OCI-M2 (cell line): ENCODE results near the gene SIAH2.

Source experiments
- DNase-seq: peaks from one replicate; lab custom pipeline; 2025; ENCODE audit not compliant: unreplicated experiment; lab: John Stamatoyannopoulos, UW

Gene SIAH2

DNA sequence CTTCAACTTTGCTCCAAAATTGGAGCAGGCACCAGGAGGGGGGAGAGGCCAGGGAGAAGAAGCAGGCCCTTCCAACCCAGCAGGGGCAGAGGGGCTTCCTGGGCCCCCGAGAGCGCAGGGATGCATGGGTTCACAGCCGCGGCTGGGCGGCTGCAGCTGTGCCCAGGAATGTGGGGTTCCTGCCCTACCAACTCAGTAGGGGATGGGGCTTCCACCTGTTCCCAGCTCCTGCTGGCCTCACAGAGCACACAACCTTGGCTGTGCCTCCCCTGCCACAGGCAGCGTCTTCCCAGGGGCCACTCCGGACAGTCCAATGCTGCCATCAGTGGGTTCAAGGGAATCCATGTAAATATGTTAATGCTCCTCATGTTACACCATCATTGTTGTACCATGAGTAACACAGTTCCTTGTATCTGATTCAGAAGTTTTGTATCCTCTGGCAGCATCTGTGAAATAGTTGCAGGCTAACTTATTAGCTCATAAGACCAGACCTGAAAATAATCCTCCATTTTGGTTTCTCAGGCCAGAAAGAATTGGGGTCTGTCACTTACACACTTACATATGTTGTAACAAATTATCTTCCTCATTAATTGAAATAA, 12.1 kb upstream of the SIAH2 start:
- no peak for DNase-seq

DNA sequence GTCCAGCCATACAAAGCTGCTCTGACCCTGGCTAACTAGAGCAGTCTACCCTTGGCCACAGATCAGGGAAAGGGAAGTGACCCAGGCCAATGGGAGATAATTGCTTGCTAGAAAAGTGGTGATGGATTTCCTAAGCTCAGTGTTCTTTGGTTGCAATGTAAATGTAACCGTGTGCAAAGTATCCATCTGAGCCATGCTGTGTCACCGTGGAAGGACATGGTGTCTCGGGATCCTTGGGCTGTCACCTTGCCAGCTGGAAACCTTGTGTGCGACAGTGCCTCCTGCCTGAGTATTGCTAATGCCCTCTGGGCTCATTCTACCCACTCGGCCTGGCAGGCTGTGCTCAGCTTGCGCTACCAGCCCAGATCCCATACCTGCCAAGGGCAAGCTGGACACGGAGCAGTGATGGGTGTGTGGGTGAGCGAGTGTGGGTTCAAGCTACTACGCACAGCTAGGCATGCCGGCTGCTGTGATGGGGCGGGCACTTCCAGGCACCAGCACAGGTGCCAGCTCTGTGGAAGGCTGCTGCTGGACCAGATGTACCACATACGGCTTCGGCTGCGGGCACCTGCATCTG, 10.7 kb upstream of the SIAH2 start:
- no peak for DNase-seq

DNA sequence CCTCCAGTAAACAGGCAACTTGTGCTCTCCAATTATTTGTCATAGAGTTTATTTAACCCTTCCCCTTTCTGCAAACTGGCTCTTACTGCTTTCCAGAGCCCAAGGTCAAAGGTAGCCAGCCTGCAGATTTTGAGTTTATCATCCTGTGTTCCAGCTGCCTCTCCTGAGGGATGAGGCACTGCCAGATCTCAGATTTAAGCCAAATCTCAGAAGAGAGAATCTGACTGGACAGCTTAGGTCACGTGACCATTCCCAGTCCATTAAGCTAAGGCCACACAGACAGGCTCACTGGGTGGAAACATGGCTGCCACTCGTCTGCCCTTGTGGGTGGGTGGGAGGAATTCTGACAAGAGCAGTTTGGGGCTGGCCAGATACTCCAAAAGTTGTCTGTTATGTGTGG, 8.6 kb upstream of the SIAH2 start:
- no peak for DNase-seq

DNA sequence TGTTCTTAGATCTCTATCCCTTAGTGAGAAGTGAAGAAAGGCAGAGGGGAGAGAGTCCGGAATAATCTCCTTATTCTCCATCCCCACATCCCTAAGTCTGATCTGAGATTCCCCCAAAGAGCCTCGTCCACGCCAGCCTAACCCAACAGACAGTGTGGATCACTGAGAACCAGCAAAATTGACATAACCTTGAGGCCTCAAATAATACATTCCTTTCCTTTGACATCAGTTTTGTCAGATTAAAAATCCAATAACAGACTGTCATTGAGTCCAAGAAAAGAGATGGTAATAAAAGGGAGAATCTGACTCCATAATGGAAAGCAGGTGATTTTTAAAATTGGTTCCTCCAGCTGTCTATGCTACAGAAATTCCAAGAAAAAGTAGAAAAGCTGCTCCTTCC, 7.7 kb upstream of the SIAH2 start:
- DNase-seq = no peak

GRCh38 chr3:150766742-150767141, 3.8 kb upstream of the SIAH2 start:
- no peak for DNase-seq

- DNase-seq = no peak
Observed at GRCh38 chr3:150765949-150766720, 3.2 kb upstream of the SIAH2 start.

- no peak for DNase-seq
Observed at GRCh38 chr3:150764967-150765366, 2.0 kb upstream of the SIAH2 start.

- no peak for DNase-seq
Observed at GRCh38 chr3:150764566-150764965, 1.6 kb upstream of the SIAH2 start.

DNA sequence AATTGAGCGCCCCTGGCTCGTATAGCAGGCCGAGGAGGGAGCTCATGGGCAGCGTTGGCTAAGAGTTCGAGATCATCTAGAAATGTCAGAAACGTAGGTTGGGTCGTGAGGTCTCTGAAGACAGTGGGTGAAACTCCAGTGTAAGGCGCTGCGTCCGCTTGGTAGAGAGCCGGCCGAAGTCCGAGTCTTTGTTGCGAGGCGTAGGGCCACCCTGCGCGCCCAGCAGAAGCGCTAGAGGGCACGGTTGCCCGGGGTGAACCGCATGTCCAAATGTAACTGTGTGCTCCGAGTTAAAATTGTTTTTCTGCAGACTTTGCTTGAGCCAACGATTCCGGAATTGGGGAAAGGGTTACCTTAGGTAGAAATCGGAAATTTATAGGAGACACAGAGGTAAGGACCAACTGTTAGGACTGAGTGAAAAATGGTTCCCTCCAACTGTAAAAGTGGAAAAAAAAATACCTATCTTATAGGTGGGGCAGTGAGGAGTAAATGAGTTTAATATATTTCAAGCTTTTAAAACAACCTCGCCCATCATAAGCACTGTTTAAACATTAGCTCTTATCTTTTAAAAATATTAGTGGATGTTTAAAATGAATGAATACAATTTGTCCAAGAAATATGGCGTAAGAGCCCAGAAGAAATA, 993 bp upstream of the SIAH2 start:
- DNase-seq = no peak

GRCh38 chr3:150762662-150763121, 277 bp downstream of the SIAH2 start:
- DNase-seq = no peak

- no peak for DNase-seq
Observed at GRCh38 chr3:150761831-150762661, 923 bp downstream of the SIAH2 start.

GRCh38 chr3:150760431-150761200, 2.4 kb downstream of the SIAH2 start:
- DNase-seq = no peak

DNA sequence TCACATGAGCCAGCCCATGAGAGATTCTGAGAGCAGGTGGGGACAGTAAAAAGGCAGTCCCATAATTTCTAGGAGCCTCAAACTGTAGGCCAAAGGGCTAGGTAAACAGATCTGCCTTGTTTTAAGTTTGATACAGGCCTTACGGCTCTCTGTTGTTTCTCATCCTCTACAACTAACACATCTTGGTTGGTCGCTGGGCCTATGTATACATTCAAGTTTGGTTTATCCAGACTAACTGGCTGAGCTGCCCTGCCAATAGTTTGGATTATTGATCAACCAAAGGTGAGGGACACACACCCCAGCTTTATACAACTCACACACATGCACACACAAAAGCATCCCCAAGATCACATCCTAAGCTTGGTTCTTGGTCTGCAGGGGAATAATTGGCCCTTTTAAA, 3.0 kb downstream of the SIAH2 start:
- no peak for DNase-seq

GRCh38 chr3:150759319-150759718, 3.6 kb downstream of the SIAH2 start:
- DNase-seq = no peak

GRCh38 chr3:150757768-150758167, 5.2 kb downstream of the SIAH2 start:
- no peak for DNase-seq

DNA sequence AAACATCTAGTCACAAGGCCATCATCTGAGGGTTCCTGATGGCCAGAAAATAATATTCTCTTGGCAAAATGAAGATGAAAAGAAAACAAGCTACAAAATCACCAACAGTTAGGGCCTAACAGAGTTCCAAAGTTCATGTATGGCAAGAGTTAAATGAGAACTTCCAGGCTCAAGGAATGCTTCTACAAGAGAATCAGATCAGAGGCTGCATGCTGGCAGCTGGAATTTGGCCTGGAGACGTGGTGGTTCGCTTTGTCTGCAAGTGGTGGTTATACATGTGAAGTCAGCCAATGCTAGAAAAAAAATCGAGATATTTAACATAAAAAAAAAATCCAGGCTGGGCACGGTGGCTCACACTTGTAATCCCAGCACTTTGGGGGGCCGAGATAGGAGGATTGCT, 5.6 kb downstream of the SIAH2 start:
- DNase-seq = no peak

DNA sequence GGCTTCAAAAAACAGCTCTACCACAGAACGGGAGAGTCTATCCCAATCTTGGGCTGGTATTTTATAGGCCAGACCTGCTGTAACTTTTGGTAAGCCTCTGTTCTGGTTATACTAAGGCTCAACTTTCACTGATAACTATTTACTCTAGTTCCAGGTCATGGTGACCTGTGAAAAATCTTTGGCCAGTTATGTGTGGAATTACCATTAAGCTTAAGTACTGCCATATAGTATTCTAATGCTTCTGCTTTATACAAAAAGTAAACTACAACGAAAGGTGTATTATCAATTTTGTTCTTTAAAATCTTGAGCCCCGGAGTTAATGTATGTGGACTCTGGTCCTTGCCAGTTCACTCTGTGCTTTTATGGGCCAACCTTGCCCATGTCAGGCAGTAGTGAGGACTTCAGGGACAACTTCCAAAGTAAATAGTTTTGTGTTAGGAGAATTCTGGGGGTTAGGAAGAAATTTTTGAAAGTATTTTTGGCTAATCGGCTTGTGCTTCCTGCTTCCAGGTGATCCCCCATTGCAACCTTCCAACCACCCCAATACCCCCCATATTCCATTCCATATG, 6.4 kb downstream of the SIAH2 start:
- DNase-seq = no peak

GRCh38 chr3:150755902-150756301, 7.1 kb downstream of the SIAH2 start:
- DNase-seq = no peak

DNA sequence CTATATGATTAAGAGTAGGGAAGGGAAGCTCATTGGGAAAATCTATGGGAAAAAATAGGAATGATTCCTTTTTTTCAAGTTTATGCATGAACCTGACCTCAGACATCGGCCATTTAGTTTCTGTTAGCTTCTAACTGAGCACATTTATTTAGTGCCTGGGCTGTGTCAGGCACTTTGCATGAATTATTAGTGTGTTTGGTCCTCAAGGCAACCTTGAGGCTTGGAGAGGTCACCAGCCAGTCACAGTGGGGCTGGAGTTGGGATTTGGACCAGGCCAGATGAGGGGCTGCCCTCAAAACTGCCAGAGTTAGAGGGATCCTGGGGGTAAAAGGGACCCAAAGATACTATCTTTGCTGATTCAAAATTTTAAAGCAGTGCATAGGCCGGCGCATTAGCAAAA, 8.1 kb downstream of the SIAH2 start:
- no peak for DNase-seq

DNA sequence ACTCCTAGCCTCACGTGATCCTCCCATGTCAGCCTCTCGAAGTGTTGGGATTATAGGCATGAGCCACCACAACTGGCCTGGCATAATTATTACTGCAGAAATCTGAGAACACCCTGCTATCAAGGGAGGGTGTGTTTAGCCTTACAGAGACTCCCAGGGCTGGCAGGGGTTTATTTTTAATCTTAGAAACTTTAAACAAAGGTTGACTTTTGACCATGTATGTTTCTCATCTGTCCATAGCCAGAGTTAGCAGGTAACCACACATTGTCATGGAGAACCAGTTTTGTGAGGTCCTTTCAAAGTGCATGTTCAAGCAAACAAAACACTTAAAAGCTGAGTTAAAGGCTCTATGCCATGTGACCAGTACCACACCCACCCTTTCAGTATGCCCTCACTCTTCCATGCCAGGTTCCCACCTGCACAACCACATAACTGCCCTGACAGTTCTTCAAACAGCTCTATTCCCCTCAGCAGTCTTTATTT, 11.1 kb downstream of the SIAH2 start:
- DNase-seq = no peak
